Ascending aorta (tissue), 1 donor: Measurements from ENCODE around the gene GTSE1. TPM values are rescaled to one million over a fixed set of nuclear protein-coding genes. Genes with fewer than 3 reads are reported as not detected.

Experiments used
- total RNA-seq: library from RNA; depleted of rRNA; stranded (reverse); fragments of >200 nt; gene quantifications from one replicate; pipeline ENCODE4 v1.1.0, GENCODE V29; 2016

GTSE1 gene
- total RNA-seq, 1 donor from 2014 or later, result not detected

Other genes with a start within 250 kb of the GTSE1 start
- 20.1 TPM for gene PPARA, start 146.3 kb upstream of the GTSE1 start, total RNA-seq
- gene CDPF1, start 46.6 kb upstream of the GTSE1 start, total RNA-seq, result 3.6 TPM
- gene PKDREJ, start 33.5 kb upstream of the GTSE1 start, total RNA-seq, result not detected
- 55.3 TPM for gene TTC38, start 28.9 kb upstream of the GTSE1 start, total RNA-seq
- gene TRMU, start 38.8 kb downstream of the GTSE1 start, total RNA-seq, result 13.5 TPM
- gene CELSR1, start 240.8 kb downstream of the GTSE1 start, total RNA-seq, result 10.5 TPM